ENCODE data around the gene LXN.

GRCh38 chr3:158668506-158668905 lies 3.9 kb downstream of the LXN start:
- TF ChIP-seq EZH2 (IDR thresholded peaks at IDR 0.05; ENCODE audit: borderline replicate concordance, low read length), result no peak
- TF ChIP-seq CTCF (conservative IDR thresholded peaks at IDR 0.05 in 1 of 2, IDR thresholded peaks at IDR 0.05 in 1 of 2; ENCODE audit: extremely low read depth in 1 of 2, insufficient read depth in 1 of 2, low read depth in 1 of 2, low read length in 2 of 2), result no peak
